Mesendoderm (in vitro differentiated cells): ENCODE measurements around the gene KIAA0232.
"Not testable (repeated sequence)": the region's sequence is repeated elsewhere in the genome, so short reads cannot be mapped to it uniquely, and the experiment has no call there.

Experiments used
- DNase-seq: peaks from one replicate; pipeline ENCODE4 v3.0.0; 2013
- H2AK5ac ChIP-seq: 2 replicates; pipeline ENCODE4 v1.6.1; 2013; ENCODE audit warnings: low read length, inconsistent platforms
- H2BK120ac ChIP-seq: 2 replicates; pipeline ENCODE4 v1.6.1; 2013; ENCODE audit warnings: low read depth, mild to moderate bottlenecking, low read length, moderate library complexity, mixed read lengths
- H2BK15ac ChIP-seq: replicated peaks from 2 replicates; pipeline ENCODE4 v1.6.1; 2013; ENCODE audit warnings: low read depth, mild to moderate bottlenecking, moderate library complexity
- H2BK5ac ChIP-seq: 2 replicates; pipeline ENCODE4 v1.6.1; 2013; ENCODE audit warnings: low read length, inconsistent platforms
- H3K18ac ChIP-seq: 2 replicates; pipeline ENCODE4 v1.6.1; 2013; ENCODE audit warnings: mild to moderate bottlenecking, low read length, mixed read lengths
- H3K23ac ChIP-seq: one replicate; pipeline ENCODE4 v1.6.1; 2013; ENCODE audit warnings: low read length
- H3K27ac ChIP-seq: 2 replicates; pipeline ENCODE4 v1.5.1; 2013; ENCODE audit warnings: low read depth, mild to moderate bottlenecking, inconsistent platforms, low read length, moderate library complexity
- H3K27me3 ChIP-seq: 2 replicates; pipeline ENCODE4 v1.6.1; 2013; ENCODE audit warnings: low read length, control low read depth, mild to moderate bottlenecking, inconsistent platforms; ENCODE audit not compliant: insufficient read depth, poor library complexity
- H3K36me3 ChIP-seq: 2 replicates; pipeline ENCODE4 v1.6.1; 2013; ENCODE audit warnings: low read length, inconsistent platforms; ENCODE audit not compliant: control insufficient read depth, insufficient read depth
- H3K4ac ChIP-seq: one replicate; pipeline ENCODE4 v1.6.1; 2013; ENCODE audit warnings: low read depth, mild to moderate bottlenecking, low read length, moderate library complexity
- H3K4me1 ChIP-seq: 2 replicates; pipeline ENCODE4 v1.6.1; 2013; ENCODE audit warnings: low read depth, low read length, inconsistent platforms; ENCODE audit not compliant: control insufficient read depth
- H3K4me2 ChIP-seq: 2 replicates; pipeline ENCODE4 v1.6.1; 2013; ENCODE audit warnings: low read length
- H3K4me3 ChIP-seq: 2 replicates; pipeline ENCODE4 v1.5.1; 2013; ENCODE audit warnings: mild to moderate bottlenecking, low read length
- H3K56ac ChIP-seq: one replicate; pipeline ENCODE4 v1.6.1; 2013; ENCODE audit warnings: low read length
- H3K79me1 ChIP-seq: 2 replicates; pipeline ENCODE4 v1.6.1; 2013; ENCODE audit warnings: low read length, inconsistent platforms
- H3K79me2 ChIP-seq: 2 replicates; pipeline ENCODE4 v1.6.1; 2013; ENCODE audit warnings: mild to moderate bottlenecking, low read length; ENCODE audit not compliant: control insufficient read depth, insufficient read depth
- H3K9ac ChIP-seq: 2 replicates; pipeline ENCODE4 v1.6.1; 2013; ENCODE audit warnings: low read length, inconsistent platforms
- H4K5ac ChIP-seq: one replicate; pipeline ENCODE4 v1.6.1; 2013; ENCODE audit warnings: low read length
- H4K8ac ChIP-seq: one replicate; pipeline ENCODE4 v1.6.1; 2013; ENCODE audit warnings: low read depth, mild to moderate bottlenecking, control low read depth, low read length, moderate library complexity
- WGBS: extraction: QIAGEN DNeasy Blood & Tissue Kit; methylation state at CpG from one replicate; pipeline ENCODE4 v1.1.7; 2013; ENCODE audit warnings: low lambda C conversion rate, missing lambda C conversion rate; ENCODE audit not compliant: insufficient coverage; ENCODE audit errors: extremely low coverage; 5-methylcytosine and 5-hydroxymethylcytosine counted together

Gene KIAA0232

GRCh38 chr4:6834867-6835266, 52.3 kb downstream of the KIAA0232 start:
- Histone ChIP-seq H3K79me2 (peaks cover 5% of the 10 kb centered on the region), H3K56ac (no peak overlapping the region), H3K79me1 (peaks cover 10% of the 10 kb centered on the region), H3K18ac (no peak overlapping the region), H3K4me3 (no peak overlapping the region), H3K4me1 (no peaks in the 10 kb centered on the region), H4K5ac (no peak overlapping the region), H2BK120ac (no peak overlapping the region), H3K4ac (no peak overlapping the region), H3K27ac (no peak overlapping the region), H3K4me2 (no peak overlapping the region), H4K8ac (no peak overlapping the region), H2BK15ac (no peak overlapping the region), H3K23ac (no peak overlapping the region), H3K9ac (no peak overlapping the region), H3K36me3 (peaks cover 2% of the 10 kb centered on the region), H2AK5ac (no peak overlapping the region), H3K27me3 (no peaks in the 10 kb centered on the region), H2BK5ac (no peak overlapping the region)
- peak; percentile 28 for DNase-seq
- no CpG with 5 or more reads among the region's 3 CpGs for WGBS

GRCh38 chr4:6835616-6836015, 53.1 kb downstream of the KIAA0232 start:
- H3K4me2 ChIP-seq, H3K79me2 ChIP-seq, H2BK120ac ChIP-seq, H2AK5ac ChIP-seq, H2BK5ac ChIP-seq, H3K4me3 ChIP-seq, H3K36me3 ChIP-seq, H3K4me1 ChIP-seq, H2BK15ac ChIP-seq, H3K4ac ChIP-seq, H3K56ac ChIP-seq, H3K27ac ChIP-seq, H3K9ac ChIP-seq, H4K8ac ChIP-seq, H3K23ac ChIP-seq, H4K5ac ChIP-seq, H3K27me3 ChIP-seq, DNase-seq, H3K18ac ChIP-seq: not testable (repeated sequence)
- no CpG with 5 or more reads among the region's 4 CpGs for WGBS
- H3K79me1 ChIP-seq = peaks cover 11% of the 10 kb centered on the region

GRCh38 chr4:6837106-6837505, 54.6 kb downstream of the KIAA0232 start:
- not testable (repeated sequence) for H3K36me3 ChIP-seq, H4K8ac ChIP-seq, H3K4me1 ChIP-seq, H3K27me3 ChIP-seq, H2BK120ac ChIP-seq, H3K79me2 ChIP-seq, H3K9ac ChIP-seq, H3K4ac ChIP-seq, H2BK5ac ChIP-seq, H3K23ac ChIP-seq, H3K56ac ChIP-seq, H3K27ac ChIP-seq, H3K79me1 ChIP-seq, H3K18ac ChIP-seq, DNase-seq, H2BK15ac ChIP-seq, H3K4me3 ChIP-seq, H2AK5ac ChIP-seq, H3K4me2 ChIP-seq, H4K5ac ChIP-seq
- no CpG with 5 or more reads among the region's 34 CpGs for WGBS

- Histone ChIP-seq H2BK15ac (no peak overlapping the region), H3K23ac (no peak overlapping the region), H4K5ac (no peak overlapping the region), H3K56ac (no peak overlapping the region), H3K4me1 (no peaks in the 10 kb centered on the region), H3K36me3 (no peaks in the 10 kb centered on the region), H3K79me2 (peaks cover 5% of the 10 kb centered on the region), H2AK5ac (no peak overlapping the region), H3K9ac (no peak overlapping the region), H3K27me3 (no peaks in the 10 kb centered on the region), H4K8ac (no peak overlapping the region), H3K18ac (no peak overlapping the region), H3K4me3 (no peak overlapping the region), H3K4me2 (no peak overlapping the region), H2BK5ac (no peak overlapping the region), H3K4ac (no peak overlapping the region), H3K27ac (no peak overlapping the region), H3K79me1 (peaks cover 6% of the 10 kb centered on the region), H2BK120ac (no peak overlapping the region)
- no peak for DNase-seq
- WGBS = no CpG with 5 or more reads among the region's 4 CpGs
Observed at GRCh38 chr4:6839579-6839978, 57.1 kb downstream of the KIAA0232 start.

GRCh38 chr4:6840062-6840976, 57.8 kb downstream of the KIAA0232 start:
- H3K56ac ChIP-seq = no peak overlapping the region
- no peaks in the 10 kb centered on the region for H3K4me1 ChIP-seq
- H2AK5ac ChIP-seq = no peak overlapping the region
- no peaks in the 10 kb centered on the region for H3K27me3 ChIP-seq
- H3K79me1 ChIP-seq = peaks cover 4% of the 10 kb centered on the region
- H3K23ac ChIP-seq = no peak overlapping the region
- no peak overlapping the region for H2BK120ac ChIP-seq
- H2BK15ac ChIP-seq = no peak overlapping the region
- no peak overlapping the region for H3K9ac ChIP-seq
- H3K4ac ChIP-seq = no peak overlapping the region
- no peak overlapping the region for H2BK5ac ChIP-seq
- no peak overlapping the region for H4K8ac ChIP-seq
- H3K4me3 ChIP-seq = no peak overlapping the region
- H3K36me3 ChIP-seq = no peaks in the 10 kb centered on the region
- no peak overlapping the region for H4K5ac ChIP-seq
- no peak overlapping the region for H3K4me2 ChIP-seq
- WGBS = no CpG with 5 or more reads among the region's 8 CpGs
- no peak overlapping the region for H3K27ac ChIP-seq
- H3K79me2 ChIP-seq = peaks cover 2% of the 10 kb centered on the region
- peak; percentile 14 for DNase-seq
- no peak overlapping the region for H3K18ac ChIP-seq
